NCI-H1930 (cell line): ENCODE measurements around the gene RGL2.
"Not testable (repeated sequence)": the region's sequence is repeated elsewhere in the genome, so short reads cannot be mapped to it uniquely, and the experiment has no call there.

ENCODE experiments used
- DNase-seq, 2 experiments: peaks; one replicate each; lab custom pipeline; 2025; lab: John Stamatoyannopoulos, UW

Gene RGL2

GRCh38 chr6:33294086-33294823 is 4.5 kb downstream of the RGL2 start:
- DNase-seq: no peak

GRCh38 chr6:33292996-33293682 is 5.6 kb downstream of the RGL2 start:
- no peak for DNase-seq

GRCh38 chr6:33290459-33290858 is 8.3 kb downstream of the RGL2 start:
- no peak for DNase-seq

- DNase-seq: no peak
Observed at GRCh38 chr6:33289784-33290315, 8.9 kb downstream of the RGL2 start.

- peak; percentile 71 to 78 for DNase-seq
Observed at GRCh38 chr6:33288921-33289783, 9.6 kb downstream of the RGL2 start, which contains the start of the genes PFDN6 and WDR46. TSS of gene PFDN6 (plus strand) at chr6:33289601. CDS start at chr6:33289857, 256 bp downstream. TSS of gene WDR46 (minus strand) at chr6:33289239. CDS start at chr6:33289170, 69 bp downstream.

- no peak for DNase-seq
Observed at GRCh38 chr6:33288141-33288920, 10.4 kb downstream of the RGL2 start.

GRCh38 chr6:33286946-33287914 is 11.5 kb downstream of the RGL2 start:
- DNase-seq: no peak

GRCh38 chr6:33285214-33285613 is 13.5 kb downstream of the RGL2 start:
- DNase-seq: not testable (repeated sequence)

GRCh38 chr6:33280539-33280938 is 18.2 kb downstream of the RGL2 start:
- DNase-seq: no peak

- DNase-seq: peak; percentile 8 to 48
Observed at GRCh38 chr6:33279971-33280511, 18.7 kb downstream of the RGL2 start.

- no peak for DNase-seq
Observed at GRCh38 chr6:33279257-33279695, 19.5 kb downstream of the RGL2 start.

- no peak for DNase-seq
Observed at GRCh38 chr6:33278810-33279209, 19.9 kb downstream of the RGL2 start.

- DNase-seq: no peak
Observed at GRCh38 chr6:33278392-33278741, 20.4 kb downstream of the RGL2 start.

- no peak for DNase-seq
Observed at GRCh38 chr6:33277663-33278391, 20.9 kb downstream of the RGL2 start.

- DNase-seq: peak; percentile 59 to 83
Observed at GRCh38 chr6:33276864-33277662, 21.7 kb downstream of the RGL2 start, which contains the start of gene B3GALT4. TSS of gene B3GALT4 (plus strand) at chr6:33277123. CDS start at chr6:33277420, 297 bp downstream.

- DNase-seq: no peak
Observed at GRCh38 chr6:33276581-33276863, 22.2 kb downstream of the RGL2 start.

GRCh38 chr6:33275795-33276580 is 22.8 kb downstream of the RGL2 start:
- DNase-seq: not testable (repeated sequence)
